ENCODE results near the gene RASSF7.
A peak's percentile ranks its signal among the peaks of the same experiment; 100 is the strongest.

Gene RASSF7

DNA sequence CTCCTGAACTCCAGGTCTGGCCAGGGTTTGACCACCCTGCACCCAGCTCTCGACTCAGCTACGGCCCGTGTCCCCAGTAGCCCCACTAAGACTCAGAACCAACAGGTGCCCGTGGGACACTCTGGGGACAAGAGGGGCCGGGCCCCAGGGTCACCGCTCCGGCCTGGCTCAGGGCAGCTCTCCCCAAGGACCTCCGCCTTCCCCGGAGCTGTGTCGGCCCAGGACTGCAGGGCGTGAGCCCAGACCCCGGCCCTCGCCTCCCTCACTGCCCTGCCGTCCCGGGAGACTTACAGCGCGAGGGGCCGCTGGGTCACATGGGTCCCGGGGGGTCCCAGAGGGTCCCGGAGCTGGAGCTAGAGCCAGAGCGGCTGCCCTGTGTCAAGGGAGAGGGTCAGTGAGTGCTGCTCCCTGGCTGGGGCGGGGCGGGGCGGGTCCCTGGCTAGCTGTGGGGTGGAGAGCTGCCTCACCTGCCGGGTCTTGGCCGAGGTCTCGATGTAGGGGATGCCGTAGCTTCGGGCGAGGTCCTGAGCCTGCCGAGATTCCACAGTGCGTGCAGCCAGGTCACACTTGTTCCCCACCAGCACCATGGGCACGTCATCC lies 27.7 kb upstream of the RASSF7 start:
- no peak overlapping the region for H3K4me3 ChIP-seq (ENCODE audit: low read depth in 1 of 2, low read length in 1 of 2)
- peaks cover 36% of the 10 kb centered on the region for H3K27me3 ChIP-seq
- peaks cover 16% of the 10 kb centered on the region for H3K36me3 ChIP-seq
- H3K9me3 ChIP-seq, result no peaks in the 10 kb centered on the region
- no peak overlapping the region for H3K27ac ChIP-seq
- H3K4me1 ChIP-seq (ENCODE audit: control insufficient read depth in 1 of 2, insufficient read depth in 1 of 2, low read depth in 1 of 2, low read length in 1 of 2), result peaks cover 30 to 31% of the 10 kb centered on the region in 2 experiments
- TF ChIP-seq, protein P1, sequence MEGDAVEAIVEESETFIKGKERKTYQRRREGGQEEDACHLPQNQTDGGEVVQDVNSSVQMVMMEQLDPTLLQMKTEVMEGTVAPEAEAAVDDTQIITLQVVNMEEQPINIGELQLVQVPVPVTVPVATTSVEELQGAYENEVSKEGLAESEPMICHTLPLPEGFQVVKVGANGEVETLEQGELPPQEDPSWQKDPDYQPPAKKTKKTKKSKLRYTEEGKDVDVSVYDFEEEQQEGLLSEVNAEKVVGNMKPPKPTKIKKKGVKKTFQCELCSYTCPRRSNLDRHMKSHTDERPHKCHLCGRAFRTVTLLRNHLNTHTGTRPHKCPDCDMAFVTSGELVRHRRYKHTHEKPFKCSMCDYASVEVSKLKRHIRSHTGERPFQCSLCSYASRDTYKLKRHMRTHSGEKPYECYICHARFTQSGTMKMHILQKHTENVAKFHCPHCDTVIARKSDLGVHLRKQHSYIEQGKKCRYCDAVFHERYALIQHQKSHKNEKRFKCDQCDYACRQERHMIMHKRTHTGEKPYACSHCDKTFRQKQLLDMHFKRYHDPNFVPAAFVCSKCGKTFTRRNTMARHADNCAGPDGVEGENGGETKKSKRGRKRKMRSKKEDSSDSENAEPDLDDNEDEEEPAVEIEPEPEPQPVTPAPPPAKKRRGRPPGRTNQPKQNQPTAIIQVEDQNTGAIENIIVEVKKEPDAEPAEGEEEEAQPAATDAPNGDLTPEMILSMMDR (IDR thresholded peaks at IDR 0.05), result no peak

DNA sequence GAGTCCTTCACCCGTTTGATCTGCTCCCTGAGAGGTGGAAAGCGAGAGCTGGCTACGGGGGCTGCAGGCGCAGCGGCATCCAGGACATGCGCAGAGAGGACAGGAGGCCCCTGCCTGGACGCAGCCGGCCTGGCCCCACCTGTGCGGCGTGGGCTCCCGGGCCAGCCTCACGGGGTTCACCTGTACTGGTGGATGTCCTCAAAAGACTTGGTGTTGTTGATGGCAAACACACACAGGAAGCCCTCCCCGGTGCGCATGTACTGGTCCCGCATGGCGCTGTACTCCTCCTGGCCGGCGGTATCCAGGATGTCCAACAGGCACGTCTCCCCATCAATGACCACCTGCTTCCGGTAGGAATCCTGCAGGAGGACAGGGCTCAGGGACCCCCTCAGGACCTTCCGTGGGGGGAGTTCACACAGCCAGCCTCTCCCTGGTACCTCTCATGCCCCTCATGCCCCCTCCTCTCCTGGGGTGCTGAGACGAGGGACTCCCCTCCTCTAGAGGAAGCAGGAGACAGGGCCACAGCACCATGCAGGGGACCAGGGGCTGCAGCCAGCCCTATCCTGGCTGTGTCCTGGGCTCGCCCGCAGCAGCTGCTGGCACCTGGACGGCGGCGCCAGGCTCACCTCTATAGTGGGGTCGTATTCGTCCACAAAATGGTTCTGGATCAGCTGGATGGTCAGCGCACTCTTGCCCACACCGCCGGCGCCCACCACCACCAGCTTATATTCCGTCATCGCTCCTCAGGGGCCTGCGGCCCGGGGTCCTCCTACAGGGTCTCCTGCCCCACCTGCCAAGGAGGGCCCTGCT lies 27.0 kb upstream of the RASSF7 start:
- Histone ChIP-seq H3K4me3 (ENCODE audit: low read depth in 1 of 2, low read length in 1 of 2) (no peak overlapping the region), H3K4me1 (ENCODE audit: control insufficient read depth in 1 of 2, insufficient read depth in 1 of 2, low read depth in 1 of 2, low read length in 1 of 2) (peaks cover 30 to 31% of the 10 kb centered on the region in 2 experiments), H3K27ac (no peak overlapping the region), H3K36me3 (peaks cover 16% of the 10 kb centered on the region), H3K27me3 (peaks cover 43% of the 10 kb centered on the region), H3K9me3 (no peaks in the 10 kb centered on the region)
- TF ChIP-seq, protein P1 (IDR thresholded peaks at IDR 0.05), result no peak

DNA sequence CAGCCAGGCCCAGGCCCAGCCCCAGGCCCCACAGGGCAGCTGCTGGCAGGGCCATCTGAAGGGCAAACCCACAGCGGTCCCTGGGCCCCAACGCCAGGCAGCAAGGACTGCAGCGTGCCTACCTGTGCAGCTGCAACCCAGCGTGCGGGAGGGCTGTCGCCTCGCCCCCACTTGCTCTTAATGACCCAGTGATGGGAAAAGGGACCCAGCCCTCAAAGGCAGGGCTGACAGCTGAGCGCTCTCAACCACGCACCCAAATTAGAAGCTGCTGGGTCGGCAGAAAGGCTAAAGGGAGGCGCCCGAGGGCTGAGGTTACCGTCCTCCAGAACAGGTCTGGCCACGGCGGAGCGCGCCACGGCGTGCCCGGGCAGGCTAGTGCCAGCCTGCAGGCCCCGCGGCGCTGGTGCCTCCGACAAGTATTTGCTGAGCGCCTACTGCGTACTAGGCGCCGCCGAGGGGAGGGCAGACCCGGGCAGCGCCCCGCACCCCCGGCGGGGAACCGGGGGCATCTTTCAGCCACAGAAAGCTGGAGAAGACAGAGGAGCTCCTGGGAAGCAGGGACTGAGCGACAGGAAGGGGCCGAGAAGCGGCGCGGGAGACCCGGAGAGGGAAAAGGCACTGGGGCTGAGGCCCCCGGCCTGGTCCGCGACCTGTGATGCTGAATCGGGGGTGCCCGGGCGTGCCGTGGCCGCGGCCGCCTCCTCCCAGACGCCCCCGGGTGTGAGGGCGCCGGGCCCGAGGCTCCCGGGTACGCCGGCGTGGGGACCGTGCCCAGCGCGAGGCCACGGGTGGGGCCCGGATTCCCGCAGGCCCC lies 26.2 kb upstream of the RASSF7 start:
- Histone ChIP-seq H3K27ac (no peak overlapping the region), H3K4me3 (ENCODE audit: low read depth in 1 of 2, low read length in 1 of 2) (peak overlapping the region; percentile 53 to 60), H3K9me3 (no peaks in the 10 kb centered on the region), H3K27me3 (peaks cover 49% of the 10 kb centered on the region), H3K4me1 (ENCODE audit: control insufficient read depth in 1 of 2, insufficient read depth in 1 of 2, low read depth in 1 of 2, low read length in 1 of 2) (peaks cover 30 to 31% of the 10 kb centered on the region in 2 experiments), H3K36me3 (peaks cover 16% of the 10 kb centered on the region)
- TF ChIP-seq, protein P1 (IDR thresholded peaks at IDR 0.05), result no peak

DNA sequence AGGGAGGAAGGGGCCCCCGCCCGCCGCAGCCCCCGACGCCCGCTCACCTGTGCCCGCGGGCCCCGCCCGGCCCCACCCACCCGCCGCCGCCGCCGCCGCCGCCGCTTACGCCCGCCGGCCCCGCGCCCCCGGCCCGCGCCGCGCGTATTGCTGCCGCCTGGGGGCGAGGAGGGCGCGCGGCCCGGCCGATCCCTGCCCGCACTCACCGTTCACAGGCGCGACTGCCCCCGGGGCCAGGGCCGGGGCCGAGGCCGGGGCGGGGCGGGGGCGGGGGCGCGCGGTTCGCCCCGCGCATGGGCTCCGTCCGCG lies 25.6 kb upstream of the RASSF7 start:
- TF ChIP-seq, protein P1 (IDR thresholded peaks at IDR 0.05), result no peak
- Histone ChIP-seq H3K4me3 (ENCODE audit: low read depth in 1 of 2, low read length in 1 of 2) (peak overlapping the region; percentile 60 to 71), H3K27ac (no peak overlapping the region), H3K4me1 (ENCODE audit: control insufficient read depth in 1 of 2, insufficient read depth in 1 of 2, low read depth in 1 of 2, low read length in 1 of 2) (peaks cover 30 to 31% of the 10 kb centered on the region in 2 experiments), H3K9me3 (no peaks in the 10 kb centered on the region), H3K27me3 (peaks cover 55% of the 10 kb centered on the region), H3K36me3 (peaks cover 16% of the 10 kb centered on the region)

DNA sequence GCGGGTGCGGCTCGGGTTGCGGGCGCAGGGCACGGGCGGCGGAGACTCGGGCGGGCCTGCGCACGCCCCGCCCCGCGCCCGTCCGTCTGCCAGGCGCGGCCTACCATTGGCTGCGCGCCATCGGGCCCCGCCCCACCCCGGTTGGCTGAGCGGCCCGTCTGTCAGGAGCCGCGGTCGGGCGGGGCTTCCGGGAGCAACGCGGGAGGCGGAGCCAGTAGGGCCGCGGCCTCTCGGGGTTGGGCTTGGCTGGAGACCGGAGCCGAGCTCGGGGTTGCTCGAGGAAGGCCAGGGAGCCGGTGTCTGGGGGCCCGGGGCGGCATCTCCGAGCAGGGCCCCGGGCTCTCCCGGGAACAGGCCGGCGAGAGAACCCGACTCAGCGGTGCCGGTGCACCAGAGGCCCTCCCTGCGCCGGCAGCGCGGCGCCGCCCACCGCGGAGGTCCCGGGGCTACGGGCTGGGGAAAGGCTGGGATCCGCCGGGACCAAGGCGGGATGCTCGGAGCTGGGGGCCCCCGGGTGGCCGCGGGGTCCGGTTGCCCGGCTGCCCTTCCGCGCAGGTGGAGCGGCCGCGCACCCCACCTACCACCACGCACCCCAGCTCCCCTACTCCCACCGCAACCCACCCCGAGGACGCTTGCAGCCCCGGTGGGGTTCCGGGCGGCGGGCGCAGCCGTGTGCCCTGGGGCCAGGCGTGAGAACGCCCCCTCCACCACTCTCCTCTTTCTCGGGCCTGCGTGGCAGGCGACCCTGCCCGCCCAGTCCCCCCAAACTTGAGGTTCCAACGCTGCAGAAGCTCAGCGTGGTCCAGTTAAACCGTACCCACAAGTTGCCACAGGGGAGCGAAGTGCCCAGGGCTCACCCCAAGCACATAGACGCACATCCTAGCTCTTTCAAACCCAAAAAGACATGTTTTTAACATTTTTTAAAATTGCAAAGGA lies 25.0 kb upstream of the RASSF7 start, which contains the start of gene HRAS:
Gene HRAS, minus strand, starts transcription at position 58 of the 936 bp plus-strand sequence.
- TF ChIP-seq, protein P1 (IDR thresholded peaks at IDR 0.05), result peak; percentile 32
- H3K9me3 ChIP-seq, result no peaks in the 10 kb centered on the region
- H3K4me1 ChIP-seq (ENCODE audit: control insufficient read depth in 1 of 2, insufficient read depth in 1 of 2, low read depth in 1 of 2, low read length in 1 of 2), result peaks cover 30 to 31% of the 10 kb centered on the region in 2 experiments
- H3K27me3 ChIP-seq, result peaks cover 60% of the 10 kb centered on the region
- H3K36me3 ChIP-seq, result peaks cover 16% of the 10 kb centered on the region
- peak within 1 kb of the TSS; percentile 11 for H3K27ac ChIP-seq
- H3K4me3 ChIP-seq (ENCODE audit: low read depth in 1 of 2, low read length in 1 of 2), result peak within 1 kb of the TSS; percentile 71 to 87
